HepG2 (cell line): ENCODE measurements around the gene ZNF771. TPM values are rescaled to one million over a fixed set of nuclear protein-coding genes. Genes with fewer than 3 reads are reported as not detected.

Experiments used
- CCAR2 ChIP-seq: fragments of 200-400 bp; formaldehyde crosslinking; optimal IDR thresholded peaks from 2 replicates; pipeline ENCODE3; 2018; ENCODE audit warnings: low read depth, mild to moderate bottlenecking, low read length, moderate library complexity
- ESRRA ChIP-seq: sonication (generic); formaldehyde crosslinking; IDR thresholded peaks from 2 replicates; pipeline ENCODE4 v1.5.1; 2020; ENCODE audit warnings: mild to moderate bottlenecking, low read depth, missing genetic modification reagents
- HOXD1 ChIP-seq: sonication (generic); formaldehyde crosslinking; IDR thresholded peaks from 2 replicates; pipeline ENCODE4 v1.5.0; 2020; ENCODE audit warnings: missing genetic modification reagents
- IKZF1 ChIP-seq: fragments of 450-650 bp; IDR thresholded peaks from 2 replicates; pipeline ENCODE4 v1.7.1; 2016
- MTA3 ChIP-seq: sonication (generic); formaldehyde crosslinking; IDR thresholded peaks from 2 replicates; pipeline ENCODE4 v1.4.0; 2020; ENCODE audit warnings: missing genetic modification reagents
- NCOA1 ChIP-seq: sonication (generic); formaldehyde crosslinking; IDR thresholded peaks from 2 replicates; pipeline ENCODE4 v1.9.0; 2021; ENCODE audit warnings: missing genetic modification reagents
- NCOA5 ChIP-seq: sonication (generic); formaldehyde crosslinking; IDR thresholded peaks from 2 replicates; pipeline ENCODE4 v1.4.0; 2020; ENCODE audit warnings: missing genetic modification reagents
- SMYD3 ChIP-seq: sonication (generic); formaldehyde crosslinking; IDR thresholded peaks from 2 replicates; pipeline ENCODE4 v1.8.1; 2023; ENCODE audit warnings: mild to moderate bottlenecking, missing genetic modification reagents
- ZBTB7B ChIP-seq: sonication (generic); formaldehyde crosslinking; IDR thresholded peaks from 2 replicates; pipeline ENCODE4 v1.4.0; 2020; ENCODE audit warnings: missing genetic modification reagents
- ZMYM3 ChIP-seq: sonication (generic); formaldehyde crosslinking; IDR thresholded peaks from 2 replicates; pipeline ENCODE4 v1.5.1; 2020; ENCODE audit warnings: mild to moderate bottlenecking, missing genetic modification reagents
- ZNF143 ChIP-seq: sonication (generic); formaldehyde crosslinking; IDR thresholded peaks from 2 replicates; pipeline ENCODE4 v1.4.0; 2020; ENCODE audit warnings: missing genetic modification reagents
- ZNF253 ChIP-seq: sonication (generic); formaldehyde crosslinking; IDR thresholded peaks from 2 replicates; pipeline ENCODE4 v1.8.0; 2022; ENCODE audit warnings: mild to moderate bottlenecking, missing genetic modification reagents, borderline replicate concordance
- ZNF33A ChIP-seq: sonication (generic); formaldehyde crosslinking; IDR thresholded peaks from 2 replicates; pipeline ENCODE4 v1.5.1; 2020; ENCODE audit warnings: missing genetic modification reagents, mild to moderate bottlenecking, moderate library complexity, borderline replicate concordance
- ZNF33B ChIP-seq: sonication (generic); formaldehyde crosslinking; IDR thresholded peaks from 2 replicates; pipeline ENCODE4 v1.5.1; 2020; ENCODE audit warnings: mild to moderate bottlenecking, missing genetic modification reagents
- ZNF407 ChIP-seq: sonication (generic); formaldehyde crosslinking; IDR thresholded peaks from one replicate; pipeline ENCODE4 v1.5.1; 2020; ENCODE audit warnings: mild to moderate bottlenecking, missing genetic modification reagents; ENCODE audit errors: not compliant biosample characterization
- ZNF652 ChIP-seq: IDR thresholded peaks from 2 replicates; pipeline ENCODE4 v1.6.1; 2016; ENCODE audit warnings: low read depth, borderline replicate concordance
- ZNF766 ChIP-seq: sonication (generic); formaldehyde crosslinking; IDR thresholded peaks from 2 replicates; pipeline ENCODE4 v1.5.0; 2020; ENCODE audit warnings: missing genetic modification reagents, borderline replicate concordance
- ZNF883 ChIP-seq: sonication (generic); formaldehyde crosslinking; IDR thresholded peaks from 2 replicates; pipeline ENCODE4 v1.5.1; 2020; ENCODE audit warnings: mild to moderate bottlenecking, missing genetic modification reagents; ENCODE audit errors: not compliant biosample characterization
- ZSCAN21 ChIP-seq: sonication (generic); formaldehyde crosslinking; IDR thresholded peaks from 2 replicates; pipeline ENCODE4 v1.8.0; 2022; ENCODE audit warnings: mild to moderate bottlenecking, missing genetic modification reagents, moderate library complexity, borderline replicate concordance
- polyA plus RNA-seq, 8 experiments: library from polyadenylated mRNA; depleted of rRNA in 3 of 8; stranded (reverse) in 7 of 8; unstranded in 1 of 8; fragments of >200 nt; fragmentation: Illumina TruSeq in 4 of 8; extraction: Trizol in 4 of 8; gene quantifications; 2 replicates each; pipeline versions ENCODE4 v1.2.1 to v1.2.3, GENCODE V29; 2011 to 2016; ENCODE audit warnings: low read depth in 4 of 8, missing spikeins in 1 of 8, mixed read lengths in 1 of 8; ENCODE audit not compliant: insufficient read depth in 1 of 8
- total RNA-seq, 5 experiments: library from RNA; depleted of rRNA; stranded (reverse); fragments of >200 nt; fragmentation: Illumina TruSeq; extraction: Trizol; gene quantifications; 2 replicates each; pipeline ENCODE4 v1.2.3, GENCODE V29; 2016; ENCODE audit warnings: low read depth in 1 of 5
- TF ChIP-seq, protein P1 (sequence below): sonication (generic); formaldehyde crosslinking; IDR thresholded peaks from 2 replicates; pipeline ENCODE4 v1.5.0; 2020; ENCODE audit warnings: mild to moderate bottlenecking, missing genetic modification reagents

ZNF771 gene
- total and polyA plus RNA-seq, 2 of the 13 experiments (the other 11 are each of a cell fraction or from before 2014, with no cell fraction given) = 5.0 to 11.8 TPM

DNA sequence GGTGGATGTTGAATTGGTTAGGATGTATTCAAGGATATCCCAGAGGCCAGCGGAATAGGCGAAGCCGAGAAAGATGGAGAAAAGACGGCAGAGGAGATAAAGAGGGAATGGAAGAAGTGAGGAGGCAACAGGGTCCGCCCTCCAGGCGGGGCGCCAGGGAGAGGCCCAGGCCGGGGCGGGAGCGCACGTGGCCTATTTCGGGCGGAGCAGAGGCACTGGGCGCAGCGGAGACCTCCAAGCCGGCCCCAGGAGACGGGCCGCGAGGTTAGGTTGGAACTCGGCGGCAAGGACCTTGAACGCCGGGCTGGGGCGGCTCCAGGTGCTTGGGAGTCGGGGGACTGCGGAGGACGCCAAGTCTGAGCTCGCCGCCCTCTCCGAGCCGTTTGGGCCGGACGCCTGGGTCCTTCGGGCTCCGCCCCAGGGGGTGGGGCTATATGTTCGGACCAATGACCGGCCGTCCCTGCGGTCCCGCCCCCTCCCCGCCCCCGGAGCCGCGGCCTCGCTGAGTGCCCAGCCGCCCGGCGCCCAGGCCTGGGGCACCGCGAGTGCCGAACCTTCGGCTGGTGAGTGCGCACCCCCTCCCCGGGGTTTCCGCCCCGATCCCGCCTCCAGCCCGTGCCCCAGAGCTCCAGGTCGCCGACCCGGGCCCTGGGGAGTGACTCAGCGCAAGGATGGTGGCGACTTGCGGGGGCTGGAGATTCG is at the start of gene ZNF771 (continued):
- peak; percentile 71 for TF ChIP-seq ZNF407
- TF ChIP-seq, protein P1, sequence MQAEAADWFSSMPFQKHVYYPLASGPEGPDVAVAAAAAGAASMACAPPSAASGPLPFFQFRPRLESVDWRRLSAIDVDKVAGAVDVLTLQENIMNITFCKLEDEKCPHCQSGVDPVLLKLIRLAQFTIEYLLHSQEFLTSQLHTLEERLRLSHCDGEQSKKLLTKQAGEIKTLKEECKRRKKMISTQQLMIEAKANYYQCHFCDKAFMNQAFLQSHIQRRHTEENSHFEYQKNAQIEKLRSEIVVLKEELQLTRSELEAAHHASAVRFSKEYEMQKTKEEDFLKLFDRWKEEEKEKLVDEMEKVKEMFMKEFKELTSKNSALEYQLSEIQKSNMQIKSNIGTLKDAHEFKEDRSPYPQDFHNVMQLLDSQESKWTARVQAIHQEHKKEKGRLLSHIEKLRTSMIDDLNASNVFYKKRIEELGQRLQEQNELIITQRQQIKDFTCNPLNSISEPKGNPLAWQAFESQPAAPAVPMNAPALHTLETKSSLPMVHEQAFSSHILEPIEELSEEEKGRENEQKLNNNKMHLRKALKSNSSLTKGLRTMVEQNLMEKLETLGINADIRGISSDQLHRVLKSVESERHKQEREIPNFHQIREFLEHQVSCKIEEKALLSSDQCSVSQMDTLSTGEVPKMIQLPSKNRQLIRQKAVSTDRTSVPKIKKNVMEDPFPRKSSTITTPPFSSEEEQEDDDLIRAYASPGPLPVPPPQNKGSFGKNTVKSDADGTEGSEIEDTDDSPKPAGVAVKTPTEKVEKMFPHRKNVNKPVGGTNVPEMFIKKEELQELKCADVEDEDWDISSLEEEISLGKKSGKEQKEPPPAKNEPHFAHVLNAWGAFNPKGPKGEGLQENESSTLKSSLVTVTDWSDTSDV (CRISPR knock-in tag) = peak; percentile 92
- peak; percentile 22; the same call in 1 of the 2 replicates for TF ChIP-seq ZNF253
- no peak for TF ChIP-seq NCOA5 (CRISPR knock-in tag)
- no peak for TF ChIP-seq ZNF143
- TF ChIP-seq ZSCAN21 = peak; percentile 86; the same call in 1 of the 2 replicates
- TF ChIP-seq NCOA1 (CRISPR knock-in tag) = peak; percentile 95
- 0 out of 2 replicates have a peak, but pooled peaks have one; percentile 52 for TF ChIP-seq ZNF766 (CRISPR knock-in tag)
- TF ChIP-seq ZNF652 = no peak
- TF ChIP-seq MTA3 (CRISPR knock-in tag) = no peak
- peak; percentile 83; the same call in 1 of the 2 replicates for TF ChIP-seq ZNF33B (CRISPR knock-in tag)
- peak; percentile 59 for TF ChIP-seq ZMYM3
- no peak for TF ChIP-seq IKZF1
- TF ChIP-seq ZNF883 (CRISPR knock-in tag) = peak; percentile 94
- TF ChIP-seq CCAR2 = no peak
- peak; percentile 70 for TF ChIP-seq ESRRA (CRISPR knock-in tag)
- peak; percentile 77 for TF ChIP-seq ZBTB7B
- peak; percentile 59; the same call in 1 of the 2 replicates for TF ChIP-seq SMYD3 (CRISPR knock-in tag)
- no peak for TF ChIP-seq ZNF33A (CRISPR knock-in tag)
- no peak; the same call in 1 of the 2 replicates for TF ChIP-seq HOXD1 (CRISPR knock-in tag)
